Measurements from ENCODE around the gene COL23A1. TPM values are rescaled to one million over a fixed set of nuclear protein-coding genes. Genes with fewer than 3 reads are reported as not detected.

The COL23A1 gene
- total RNA-seq, 2 experiments from 2014 or later: 0.15 TPM; not detected in 1

DNA sequence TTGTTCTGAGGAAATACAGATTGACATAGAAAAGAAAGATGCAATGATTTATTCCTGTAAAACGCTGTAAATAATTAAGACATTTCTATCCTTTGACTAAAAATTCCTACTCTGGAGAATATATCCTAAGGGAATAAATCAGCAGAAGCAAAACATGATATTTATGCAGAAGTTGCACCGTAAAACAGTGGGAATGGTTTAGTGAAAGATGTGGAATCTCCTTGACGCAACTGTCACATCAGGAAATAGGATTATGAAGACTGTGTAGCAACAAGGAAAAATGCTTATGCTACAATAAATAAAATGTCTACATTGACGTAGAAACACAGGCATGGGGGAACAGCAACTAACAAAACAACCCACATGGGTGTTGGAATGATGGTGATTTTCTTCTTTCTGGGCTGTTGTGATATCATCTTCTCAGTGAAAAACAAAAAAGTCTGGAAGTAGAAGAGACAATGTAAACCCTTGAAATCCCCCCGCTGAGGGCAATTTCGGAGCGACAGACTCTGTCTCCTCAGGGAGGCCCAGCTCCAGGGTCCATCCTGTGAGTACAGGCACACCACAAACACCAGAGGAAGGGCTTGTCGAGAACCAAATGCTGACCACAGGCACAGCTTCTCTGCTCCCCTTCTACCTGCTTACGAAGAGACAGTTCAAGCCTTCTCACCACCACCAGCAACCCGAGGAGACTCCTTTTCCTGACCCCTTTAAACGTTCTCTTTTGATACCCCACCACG lies 25.2 kb downstream of the COL23A1 start:
- no peaks in the 10 kb centered on the region for H3K9me3 Mint-ChIP-seq
- no peaks in the 10 kb centered on the region for H3K36me3 Mint-ChIP-seq
- no peak for DNase-seq

GRCh38 chr5:178564397-178564796 lies 25.8 kb downstream of the COL23A1 start:
- no peaks in the 10 kb centered on the region for H3K36me3 Mint-ChIP-seq
- no peak for DNase-seq
- POLR2A ChIA-PET: no interaction called here
- H3K27ac Mint-ChIP-seq: no peak overlapping the region
- CTCF ChIA-PET: no interaction called here
- no peaks in the 10 kb centered on the region for H3K9me3 Mint-ChIP-seq
- no peaks in the 10 kb centered on the region for H3K4me1 Mint-ChIP-seq (ENCODE audit: low read depth)
- no peak overlapping the region for H3K4me3 Mint-ChIP-seq
- intact Hi-C loops (cut with micrococcal nuclease): no loop called here
- peaks cover 20% of the 10 kb centered on the region for H3K27me3 Mint-ChIP-seq

More for the DNA sequence above, 25.2 kb downstream of the COL23A1 start:
- Mint-ChIP-seq H3K4me1 (ENCODE audit: low read depth) (no peaks in the 10 kb centered on the region), H3K27me3 (peaks cover 18% of the 10 kb centered on the region), H3K4me3 (no peak overlapping the region), H3K27ac (no peak overlapping the region)
- CTCF ChIA-PET: no interaction called here
- POLR2A ChIA-PET: no interaction called here
- intact Hi-C loops (cut with micrococcal nuclease): no loop called here

- ChIA-PET POLR2A (no interaction called here), CTCF (no interaction called here)
- Mint-ChIP-seq H3K4me1 (ENCODE audit: low read depth) (no peaks in the 10 kb centered on the region), H3K27me3 (peaks cover 24% of the 10 kb centered on the region), H3K4me3 (no peak overlapping the region), H3K27ac (no peak overlapping the region), H3K9me3 (no peaks in the 10 kb centered on the region), H3K36me3 (no peaks in the 10 kb centered on the region)
- DNase-seq: no peak
- intact Hi-C loops (cut with micrococcal nuclease): no loop called here
Observed at GRCh38 chr5:178563621-178564020, 26.6 kb downstream of the COL23A1 start.

GRCh38 chr5:178561746-178562264 lies 28.4 kb downstream of the COL23A1 start:
- no peak overlapping the region for H3K4me3 Mint-ChIP-seq
- H3K36me3 Mint-ChIP-seq: no peaks in the 10 kb centered on the region
- no peaks in the 10 kb centered on the region for H3K9me3 Mint-ChIP-seq
- CTCF ChIA-PET: no interaction called here
- H3K27ac Mint-ChIP-seq: no peak overlapping the region
- H3K27me3 Mint-ChIP-seq: peaks cover 24% of the 10 kb centered on the region
- POLR2A ChIA-PET: no interaction called here
- DNase-seq: no peak
- no peaks in the 10 kb centered on the region for H3K4me1 Mint-ChIP-seq (ENCODE audit: low read depth)
- intact Hi-C loops (cut with micrococcal nuclease): no loop called here

GRCh38 chr5:178560911-178561310 lies 29.3 kb downstream of the COL23A1 start:
- POLR2A ChIA-PET: no interaction called here
- CTCF ChIA-PET: no interaction called here
- intact Hi-C loops (cut with micrococcal nuclease): no loop called here

GRCh38 chr5:178557416-178557815 lies 32.8 kb downstream of the COL23A1 start:
- Mint-ChIP-seq H3K9me3 (no peaks in the 10 kb centered on the region), H3K27me3 (peaks cover 17% of the 10 kb centered on the region), H3K4me3 (no peak overlapping the region), H3K4me1 (ENCODE audit: low read depth) (no peaks in the 10 kb centered on the region), H3K36me3 (no peaks in the 10 kb centered on the region), H3K27ac (no peak overlapping the region)
- intact Hi-C loops (cut with micrococcal nuclease): loop anchor here (10.0 kb wide), 1 partner anchor 323 kb away; the partner anchor contains the start of gene PHYKPL
- ChIA-PET POLR2A (no interaction called here), CTCF (no interaction called here)
- no peak for DNase-seq

More at GRCh38 chr5:178560911-178561310, 29.3 kb downstream of the COL23A1 start:
- peaks cover 26% of the 10 kb centered on the region for H3K27me3 Mint-ChIP-seq
- H3K9me3 Mint-ChIP-seq: no peaks in the 10 kb centered on the region
- H3K27ac Mint-ChIP-seq: no peak overlapping the region
- H3K4me1 Mint-ChIP-seq (ENCODE audit: low read depth): no peaks in the 10 kb centered on the region
- no peaks in the 10 kb centered on the region for H3K36me3 Mint-ChIP-seq
- no peak overlapping the region for H3K4me3 Mint-ChIP-seq
- DNase-seq: no peak

- H3K27ac Mint-ChIP-seq: no peak overlapping the region
- no peak overlapping the region for H3K4me3 Mint-ChIP-seq
- intact Hi-C loops (cut with micrococcal nuclease): loop anchor here (10.0 kb wide), 1 partner anchor 321 kb away; the partner anchor contains the start of gene PHYKPL
- DNase-seq: no peak
- H3K27me3 Mint-ChIP-seq: peaks cover 17% of the 10 kb centered on the region
- H3K4me1 Mint-ChIP-seq (ENCODE audit: low read depth): no peaks in the 10 kb centered on the region
- no peaks in the 10 kb centered on the region for H3K9me3 Mint-ChIP-seq
- ChIA-PET CTCF (no interaction called here), POLR2A (no interaction called here)
- no peaks in the 10 kb centered on the region for H3K36me3 Mint-ChIP-seq
Observed at GRCh38 chr5:178555771-178556211, 34.4 kb downstream of the COL23A1 start.

- Mint-ChIP-seq H3K4me1 (ENCODE audit: low read depth) (no peaks in the 10 kb centered on the region), H3K36me3 (no peaks in the 10 kb centered on the region), H3K4me3 (no peak overlapping the region), H3K27ac (no peak overlapping the region), H3K9me3 (no peaks in the 10 kb centered on the region), H3K27me3 (peaks cover 17% of the 10 kb centered on the region)
- ChIA-PET CTCF (no interaction called here), POLR2A (no interaction called here)
- DNase-seq: no peak
- intact Hi-C loops (cut with micrococcal nuclease): loop anchor here (10.0 kb wide), 1 partner anchor 320 kb away; the partner anchor contains the start of gene PHYKPL
Observed at GRCh38 chr5:178555005-178555404, 35.2 kb downstream of the COL23A1 start.

GRCh38 chr5:178554311-178554710 lies 35.9 kb downstream of the COL23A1 start:
- DNase-seq: no peak
- ChIA-PET POLR2A (no interaction called here), CTCF (no interaction called here)
- no peaks in the 10 kb centered on the region for H3K36me3 Mint-ChIP-seq
- no peaks in the 10 kb centered on the region for H3K4me1 Mint-ChIP-seq (ENCODE audit: low read depth)
- H3K4me3 Mint-ChIP-seq: no peak overlapping the region
- H3K27me3 Mint-ChIP-seq: peaks cover 15% of the 10 kb centered on the region
- no peak overlapping the region for H3K27ac Mint-ChIP-seq
- intact Hi-C loops (cut with micrococcal nuclease): loop anchor here (10.0 kb wide), 1 partner anchor 320 kb away; the partner anchor contains the start of gene PHYKPL
- no peaks in the 10 kb centered on the region for H3K9me3 Mint-ChIP-seq

DNA sequence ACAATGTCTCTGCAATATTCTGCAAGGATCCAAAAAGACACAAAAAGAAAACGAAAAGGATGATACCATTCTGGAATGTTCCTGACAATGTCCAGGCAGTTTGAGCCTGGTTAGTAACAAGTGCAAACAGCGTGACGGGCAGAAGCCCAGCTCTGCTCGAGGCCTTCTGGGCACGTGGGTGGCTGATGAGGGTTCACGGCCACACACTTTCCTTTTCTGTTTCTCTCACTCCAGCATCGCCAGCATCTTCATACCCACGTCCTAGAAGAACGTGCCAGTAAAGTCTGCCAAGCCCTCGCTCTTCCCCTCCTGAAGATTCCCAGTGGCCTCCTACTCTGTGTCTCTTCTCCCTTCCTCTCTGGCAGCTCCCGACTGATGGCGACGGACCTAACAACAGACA lies 36.7 kb downstream of the COL23A1 start:
- ChIA-PET CTCF (interaction anchor here (0.7 to 3.8 kb wide), 2 partner anchors 177 to 274 kb away, joined by 4 to 30 read pairs; partner anchors contain the start of gene ZNF354A), POLR2A (no interaction called here)

GRCh38 chr5:178551468-178551867 lies 38.7 kb downstream of the COL23A1 start:
- no peaks in the 10 kb centered on the region for H3K9me3 Mint-ChIP-seq
- no peak for DNase-seq
- ChIA-PET CTCF (interaction anchor here (0.5 to 3.8 kb wide), 5 partner anchors 9 to 431 kb away, joined by 3 to 30 read pairs (median 4); no protein-coding TSS in a partner anchor), POLR2A (no interaction called here)
- no peak overlapping the region for H3K27ac Mint-ChIP-seq
- H3K27me3 Mint-ChIP-seq: peaks cover 12% of the 10 kb centered on the region
- H3K36me3 Mint-ChIP-seq: no peaks in the 10 kb centered on the region
- H3K4me1 Mint-ChIP-seq (ENCODE audit: low read depth): no peaks in the 10 kb centered on the region
- H3K4me3 Mint-ChIP-seq: no peak overlapping the region
- intact Hi-C loops (cut with micrococcal nuclease): loop anchor here (1.0 to 10.0 kb wide), 2 partner anchors 267 to 317 kb away; partner anchors contain the start of gene PHYKPL

More for the DNA sequence above, 36.7 kb downstream of the COL23A1 start:
- H3K9me3 Mint-ChIP-seq: no peaks in the 10 kb centered on the region
- no peaks in the 10 kb centered on the region for H3K36me3 Mint-ChIP-seq
- peaks cover 12% of the 10 kb centered on the region for H3K27me3 Mint-ChIP-seq
- intact Hi-C loops (cut with micrococcal nuclease): loop anchor here (10.0 kb wide), 1 partner anchor 319 kb away; the partner anchor contains the start of gene PHYKPL
- DNase-seq: no peak
- no peak overlapping the region for H3K4me3 Mint-ChIP-seq
- H3K4me1 Mint-ChIP-seq (ENCODE audit: low read depth): no peaks in the 10 kb centered on the region
- no peak overlapping the region for H3K27ac Mint-ChIP-seq

- Mint-ChIP-seq H3K27me3 (peaks cover 11% of the 10 kb centered on the region), H3K27ac (no peak overlapping the region), H3K4me1 (ENCODE audit: low read depth) (no peaks in the 10 kb centered on the region), H3K36me3 (no peaks in the 10 kb centered on the region), H3K9me3 (no peaks in the 10 kb centered on the region), H3K4me3 (no peak overlapping the region)
- POLR2A ChIA-PET: no interaction called here
- intact Hi-C loops (cut with micrococcal nuclease): loop anchor here (1.0 to 10.0 kb wide), 2 partner anchors 267 to 316 kb away; partner anchors contain the start of gene PHYKPL
- CTCF ChIA-PET: interaction anchor here (0.7 to 3.8 kb wide), 3 partner anchors 9 to 272 kb away, joined by 3 to 30 read pairs (median 4); no protein-coding TSS in a partner anchor
- DNase-seq: no peak
Observed at GRCh38 chr5:178551059-178551458, 39.1 kb downstream of the COL23A1 start.
